HG03565 (cell line): ENCODE data around the gene SEZ6.

ENCODE experiments used
- ATAC-seq: cut with Tn5 transposase; IDR thresholded peaks from one replicate; pipeline ENCODE4 v1.9.1; 2021; ENCODE audit warnings: mild to moderate bottlenecking, moderate library complexity; ENCODE audit not compliant: unreplicated experiment

SEZ6 gene

GRCh38 chr17:29005936-29006511, at the start of gene SEZ6:
SEZ6 (minus strand) TSS chr17:29006033; CDS start chr17:29005869, 164 bp downstream.
- ATAC-seq, result no peak

DNA sequence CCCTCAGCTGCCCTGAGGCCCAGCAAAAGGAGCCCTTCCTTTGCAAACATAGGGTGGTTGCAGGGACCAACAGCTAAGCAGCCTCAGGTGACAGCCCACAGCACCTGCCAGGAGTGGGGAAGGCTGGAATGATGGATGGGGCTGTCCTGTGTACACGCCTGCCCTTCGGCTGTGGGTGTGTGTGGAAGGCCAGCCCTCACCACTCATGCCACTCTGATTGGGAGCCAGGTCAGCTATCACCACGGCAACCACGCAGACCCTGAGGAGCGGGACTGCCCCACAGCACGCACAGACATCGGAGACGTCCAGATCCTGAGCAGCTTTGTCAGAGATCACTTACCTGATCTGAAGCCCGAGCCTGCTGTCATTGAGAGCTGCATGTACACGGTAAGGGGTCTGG, 49.0 kb upstream of the SEZ6 start:
- ATAC-seq, result no peak

GRCh38 chr17:29051731-29052130, 45.9 kb upstream of the SEZ6 start:
- no peak for ATAC-seq

GRCh38 chr17:29051194-29051593, 45.4 kb upstream of the SEZ6 start:
- no peak for ATAC-seq

DNA sequence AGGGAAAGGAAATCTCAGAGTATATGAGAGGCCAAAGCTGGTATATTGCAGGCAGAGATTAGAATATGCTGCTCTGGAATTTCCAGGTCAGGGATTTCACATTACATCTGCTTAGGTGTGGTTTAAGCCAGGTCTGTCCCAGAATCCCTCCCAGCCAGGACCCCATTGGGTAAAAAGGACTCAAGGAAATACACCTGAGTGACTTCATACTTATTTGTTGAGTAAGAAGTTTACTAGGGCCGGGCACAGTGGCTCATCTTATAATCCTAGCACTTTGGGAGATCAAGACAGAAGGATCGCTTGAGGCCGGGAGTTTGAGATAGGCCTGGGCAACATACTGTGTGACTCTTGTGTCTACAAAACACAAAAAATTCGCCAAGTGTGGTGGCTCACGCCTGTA, 44.3 kb upstream of the SEZ6 start:
- no peak for ATAC-seq

DNA sequence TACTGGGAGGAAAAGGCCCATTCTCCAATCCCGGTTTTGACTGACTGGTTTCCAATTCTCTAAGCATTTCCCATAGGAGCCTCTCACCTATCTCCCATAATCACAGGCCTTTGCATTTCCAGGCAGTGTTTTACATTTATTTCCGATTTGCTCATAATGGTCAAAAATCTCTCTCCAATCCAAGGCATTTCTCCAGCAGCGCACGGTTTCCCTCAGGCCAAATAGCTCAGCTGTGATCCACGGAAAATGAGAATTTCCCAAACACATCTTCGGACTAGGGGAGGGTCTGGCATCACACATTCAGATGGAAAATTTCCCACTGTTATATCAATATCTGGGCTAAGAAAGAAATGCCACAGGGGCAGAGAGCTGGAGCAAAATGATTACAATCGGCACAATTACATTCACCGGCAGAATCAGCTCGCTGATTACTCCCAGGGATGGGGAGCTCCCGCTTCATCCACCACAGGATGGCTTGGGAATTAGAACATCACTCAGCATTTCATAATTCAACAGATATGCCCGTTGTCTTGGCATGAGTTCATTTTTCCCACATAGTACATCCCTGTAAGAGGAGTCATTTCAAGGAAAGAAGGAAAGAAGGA, 43.8 kb upstream of the SEZ6 start:
- ATAC-seq, result no peak

- no peak for ATAC-seq
Observed at GRCh38 chr17:29048440-29049368, 42.9 kb upstream of the SEZ6 start.

GRCh38 chr17:29046473-29046839, 40.6 kb upstream of the SEZ6 start:
- ATAC-seq, result no peak

GRCh38 chr17:29045734-29046472, 40.1 kb upstream of the SEZ6 start:
- ATAC-seq, result no peak

- ATAC-seq, result no peak
Observed at GRCh38 chr17:29045026-29045425, 39.2 kb upstream of the SEZ6 start.

GRCh38 chr17:29043539-29044145, 37.8 kb upstream of the SEZ6 start:
- ATAC-seq, result no peak

DNA sequence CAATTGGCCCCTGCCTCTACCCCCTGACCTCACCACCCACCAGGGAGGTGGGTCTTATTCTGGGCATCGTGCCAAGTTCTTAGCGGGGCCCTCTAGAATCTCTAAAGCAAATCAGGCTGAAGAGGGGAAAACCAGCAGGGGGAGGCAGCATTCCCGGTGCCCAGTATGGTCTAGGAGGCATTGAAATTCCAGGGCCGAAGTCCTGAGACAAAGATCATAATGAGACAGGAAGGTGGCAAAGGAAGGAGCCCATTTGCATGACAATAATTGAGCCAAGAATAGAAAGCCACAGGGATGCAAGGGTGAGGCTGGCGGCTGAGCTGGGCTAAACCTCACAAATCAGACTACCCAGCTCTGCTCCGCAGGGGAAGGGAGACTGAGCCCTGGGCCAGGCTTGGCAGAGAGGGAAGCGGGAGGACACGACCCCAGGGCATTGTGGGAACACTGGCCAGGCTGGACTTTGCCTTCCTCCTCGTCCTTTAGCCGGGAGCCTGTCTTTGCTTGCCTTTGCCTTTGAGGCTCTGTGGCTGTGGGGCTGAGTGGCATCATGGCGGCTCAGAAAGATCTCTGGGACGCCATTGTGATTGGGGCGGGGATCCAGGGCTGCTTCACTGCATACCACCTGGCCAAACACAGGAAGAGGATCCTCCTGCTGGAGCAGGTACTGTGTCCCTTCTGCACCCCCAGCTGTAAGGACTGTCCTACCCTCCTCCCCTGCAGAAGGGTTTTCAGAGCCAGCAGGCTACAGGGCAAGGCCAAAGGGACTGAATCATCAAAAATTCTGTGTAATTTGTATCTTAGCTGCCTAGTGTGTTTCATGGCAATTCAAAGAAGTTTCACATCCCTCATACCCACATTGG, 37.1 kb upstream of the SEZ6 start, which contains the start of gene PIPOX:
Gene PIPOX, plus strand, starts transcription at position 463 of the 860 bp plus-strand sequence. Its CDS starts 85 bp downstream, at position 548.
- no peak for ATAC-seq

GRCh38 chr17:29042026-29042678, 36.3 kb upstream of the SEZ6 start:
- ATAC-seq, result no peak

GRCh38 chr17:29041571-29041970, 35.7 kb upstream of the SEZ6 start:
- no peak for ATAC-seq

DNA sequence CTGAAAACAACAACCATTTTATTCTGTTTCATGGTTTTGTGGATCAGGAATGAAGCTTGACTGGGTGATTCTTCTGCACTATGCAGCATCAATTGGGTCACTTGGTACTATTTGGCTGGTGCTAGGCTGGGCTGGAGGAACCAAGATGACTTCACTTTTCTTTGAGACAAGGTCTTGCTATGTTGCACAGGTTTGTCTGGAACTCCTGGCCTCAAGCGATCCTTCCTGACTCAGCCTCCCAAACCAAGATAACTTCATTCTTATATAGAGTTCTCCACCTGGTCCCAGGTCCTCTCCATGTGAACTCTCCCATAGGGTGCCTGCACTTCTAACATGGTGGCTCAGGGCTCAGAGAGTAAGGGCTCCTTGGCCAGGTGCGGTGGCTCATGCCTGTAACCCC, 35.3 kb upstream of the SEZ6 start:
- ATAC-seq, result no peak

- ATAC-seq, result no peak
Observed at GRCh38 chr17:29039764-29040598, 34.1 kb upstream of the SEZ6 start.

GRCh38 chr17:29038085-29038795, 32.4 kb upstream of the SEZ6 start:
- ATAC-seq, result no peak

DNA sequence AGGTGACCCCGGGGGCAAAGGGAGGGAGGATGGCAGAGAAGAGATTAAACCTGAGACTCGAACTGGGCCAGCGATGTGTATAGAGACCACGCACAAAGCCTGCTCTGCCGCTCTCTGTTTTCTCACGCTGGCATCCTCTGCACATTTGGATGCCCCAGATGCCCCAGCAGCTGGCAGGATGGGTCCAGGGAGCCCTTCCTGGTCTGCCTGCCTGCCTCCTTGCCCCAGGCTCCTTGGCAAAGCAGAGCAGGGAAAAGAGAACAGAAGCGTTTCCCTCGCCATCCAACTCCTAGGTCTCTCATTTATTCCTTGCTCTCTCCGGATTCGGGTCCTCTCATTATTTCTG, 31.9 kb upstream of the SEZ6 start:
- no peak for ATAC-seq
